HG02943 (cell line): ENCODE data around the gene EPAS1.

Experiments
- ATAC-seq: cut with Tn5 transposase; IDR thresholded peaks from one replicate; pipeline ENCODE4 v1.9.1; 2021; ENCODE audit warnings: mild to moderate bottlenecking, low read depth, moderate library complexity; ENCODE audit not compliant: unreplicated experiment

EPAS1 gene

GRCh38 chr2:46379213-46380037 is 82.2 kb downstream of the EPAS1 start:
- no peak for ATAC-seq

DNA sequence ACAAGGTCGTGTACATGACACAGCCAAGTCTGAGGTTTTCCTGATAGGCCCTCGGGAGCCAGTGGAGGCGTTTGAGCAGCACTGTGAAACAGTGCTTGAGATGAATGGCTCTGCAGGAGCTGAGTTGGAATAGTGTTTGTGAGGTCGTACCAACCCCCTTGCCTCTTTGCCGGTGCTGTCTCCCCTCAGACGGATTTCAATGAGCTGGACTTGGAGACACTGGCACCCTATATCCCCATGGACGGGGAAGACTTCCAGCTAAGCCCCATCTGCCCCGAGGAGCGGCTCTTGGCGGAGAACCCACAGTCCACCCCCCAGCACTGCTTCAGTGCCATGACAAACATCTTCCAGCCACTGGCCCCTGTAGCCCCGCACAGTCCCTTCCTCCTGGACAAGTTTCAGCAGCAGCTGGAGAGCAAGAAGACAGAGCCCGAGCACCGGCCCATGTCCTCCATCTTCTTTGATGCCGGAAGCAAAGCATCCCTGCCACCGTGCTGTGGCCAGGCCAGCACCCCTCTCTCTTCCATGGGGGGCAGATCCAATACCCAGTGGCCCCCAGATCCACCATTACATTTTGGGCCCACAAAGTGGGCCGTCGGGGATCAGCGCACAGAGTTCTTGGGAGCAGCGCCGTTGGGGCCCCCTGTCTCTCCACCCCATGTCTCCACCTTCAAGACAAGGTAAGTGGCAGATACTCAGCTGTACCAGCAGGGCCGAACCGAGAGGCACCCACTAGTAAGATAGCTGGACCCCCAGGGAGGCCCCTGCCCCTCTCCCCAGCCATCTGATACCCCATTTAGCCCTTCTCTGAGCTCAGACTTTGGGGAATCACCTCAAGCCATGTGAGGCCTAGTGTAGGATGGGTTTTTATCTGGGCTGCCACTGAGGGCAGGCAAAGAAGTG is 83.1 kb downstream of the EPAS1 start:
- no peak for ATAC-seq

GRCh38 chr2:46381263-46381849 is 84.1 kb downstream of the EPAS1 start:
- ATAC-seq, result no peak

DNA sequence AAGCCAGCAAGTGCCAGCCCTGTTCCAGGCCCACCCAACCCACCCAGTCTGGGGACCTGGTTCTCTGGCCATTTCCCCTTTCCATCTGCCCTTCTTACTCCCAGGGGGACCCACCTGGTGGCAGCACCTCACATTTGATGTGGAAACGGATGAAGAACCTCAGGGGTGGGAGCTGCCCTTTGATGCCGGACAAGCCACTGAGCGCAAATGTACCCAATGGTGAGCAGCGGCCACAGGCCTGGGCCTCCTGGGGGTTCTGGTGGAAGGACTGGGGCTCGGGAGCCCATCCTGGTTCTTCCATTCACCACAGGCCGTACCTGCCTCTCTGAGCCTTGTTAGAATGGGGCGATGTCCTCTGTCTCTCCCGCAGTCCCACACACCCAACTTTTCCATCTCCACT is 84.7 kb downstream of the EPAS1 start:
- no peak for ATAC-seq

- ATAC-seq, result no peak
Measured at GRCh38 chr2:46382331-46383112, 85.3 kb downstream of the EPAS1 start.

DNA sequence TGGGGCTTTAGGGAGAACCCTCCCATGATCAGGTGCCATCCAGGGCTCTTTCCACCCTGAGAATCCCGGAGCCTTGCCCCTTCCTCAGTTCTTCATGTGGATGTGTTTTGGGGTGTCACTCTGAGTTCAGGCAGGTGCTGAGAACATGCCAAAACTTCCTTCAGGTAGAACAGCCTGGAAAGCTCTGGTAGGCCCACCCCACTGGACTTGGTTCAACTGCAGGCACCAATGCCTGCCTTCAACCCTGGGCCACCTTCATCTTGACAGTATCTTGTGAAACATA is 85.8 kb downstream of the EPAS1 start:
- ATAC-seq, result no peak

- no peak for ATAC-seq
Measured at GRCh38 chr2:46383784-46384456, 86.7 kb downstream of the EPAS1 start.

DNA sequence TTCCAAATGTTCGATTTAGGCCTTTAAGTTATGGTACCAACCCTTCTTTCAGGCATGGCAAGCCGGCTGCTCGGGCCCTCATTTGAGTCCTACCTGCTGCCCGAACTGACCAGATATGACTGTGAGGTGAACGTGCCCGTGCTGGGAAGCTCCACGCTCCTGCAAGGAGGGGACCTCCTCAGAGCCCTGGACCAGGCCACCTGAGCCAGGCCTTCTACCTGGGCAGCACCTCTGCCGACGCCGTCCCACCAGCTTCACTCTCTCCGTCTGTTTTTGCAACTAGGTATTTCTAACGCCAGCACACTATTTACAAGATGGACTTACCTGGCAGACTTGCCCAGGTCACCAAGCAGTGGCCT is 87.2 kb downstream of the EPAS1 start:
- no peak for ATAC-seq

DNA sequence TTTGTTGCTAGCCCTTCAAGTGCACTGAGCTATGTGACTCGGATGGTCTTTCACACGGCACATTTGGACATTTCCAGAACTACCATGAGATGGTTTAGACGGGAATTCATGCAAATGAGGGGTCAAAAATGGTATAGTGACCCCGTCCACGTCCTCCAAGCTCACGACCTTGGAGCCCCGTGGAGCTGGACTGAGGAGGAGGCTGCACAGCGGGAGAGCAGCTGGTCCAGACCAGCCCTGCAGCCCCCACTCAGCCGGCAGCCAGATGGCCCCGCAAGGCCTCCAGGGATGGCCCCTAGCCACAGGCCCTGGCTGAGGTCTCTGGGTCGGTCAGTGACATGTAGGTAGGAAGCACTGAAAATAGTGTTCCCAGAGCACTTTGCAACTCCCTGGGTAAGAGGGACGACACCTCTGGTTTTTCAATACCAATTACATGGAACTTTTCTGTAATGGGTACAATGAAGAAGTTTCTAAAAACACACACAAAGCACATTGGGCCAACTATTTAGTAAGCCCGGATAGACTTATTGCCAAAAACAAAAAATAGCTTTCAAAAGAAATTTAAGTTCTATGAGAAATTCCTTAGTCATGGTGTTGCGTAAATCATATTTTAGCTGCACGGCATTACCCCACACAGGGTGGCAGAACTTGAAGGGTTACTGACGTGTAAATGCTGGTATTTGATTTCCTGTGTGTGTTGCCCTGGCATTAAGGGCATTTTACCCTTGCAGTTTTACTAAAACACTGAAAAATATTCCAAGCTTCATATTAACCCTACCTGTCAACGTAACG is 88.8 kb downstream of the EPAS1 start:
- ATAC-seq, result no peak

- ATAC-seq, result no peak
Measured at GRCh38 chr2:46386763-46387162, 89.6 kb downstream of the EPAS1 start.

DNA sequence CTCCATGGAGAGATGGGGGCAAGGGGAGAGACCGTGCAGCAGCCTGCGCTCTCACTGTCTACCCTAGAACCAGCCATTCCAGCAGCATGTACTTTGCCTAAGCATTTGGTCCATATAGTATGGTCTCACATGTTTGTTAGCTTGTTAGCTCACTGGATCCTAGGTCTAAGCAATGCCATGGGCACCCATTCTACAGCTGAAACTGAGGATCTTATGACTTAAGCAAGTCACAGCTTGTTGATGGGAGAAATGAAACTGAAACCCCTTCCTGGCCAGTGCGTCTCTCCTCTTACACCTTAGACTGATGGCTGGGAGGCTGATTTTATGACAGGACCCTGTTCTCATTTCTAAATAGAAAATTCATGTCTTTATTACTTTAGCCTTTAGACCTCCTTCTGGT is 90.1 kb downstream of the EPAS1 start:
- ATAC-seq, result no peak

- no peak for ATAC-seq
Measured at GRCh38 chr2:46387886-46388515, 90.8 kb downstream of the EPAS1 start.

DNA sequence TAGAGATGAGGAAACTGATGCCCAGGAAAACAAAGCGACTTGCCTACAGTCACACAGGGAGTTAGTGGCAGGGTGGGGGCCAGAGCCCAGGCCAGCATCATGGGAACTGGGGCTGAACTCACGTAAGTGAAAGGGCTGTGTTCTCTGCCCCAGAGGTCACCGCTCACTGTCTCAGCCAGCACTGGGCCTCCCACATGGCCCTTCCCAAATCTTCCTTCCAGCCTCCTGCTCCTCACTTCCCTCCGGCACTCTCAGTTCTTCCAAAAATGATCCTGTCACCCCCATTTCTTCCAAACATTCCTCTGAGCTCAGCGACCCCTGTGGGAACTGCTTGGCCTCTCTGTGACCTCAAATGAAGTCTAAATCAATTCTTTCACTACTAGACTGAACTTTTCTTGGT is 91.7 kb downstream of the EPAS1 start:
- ATAC-seq, result no peak

DNA sequence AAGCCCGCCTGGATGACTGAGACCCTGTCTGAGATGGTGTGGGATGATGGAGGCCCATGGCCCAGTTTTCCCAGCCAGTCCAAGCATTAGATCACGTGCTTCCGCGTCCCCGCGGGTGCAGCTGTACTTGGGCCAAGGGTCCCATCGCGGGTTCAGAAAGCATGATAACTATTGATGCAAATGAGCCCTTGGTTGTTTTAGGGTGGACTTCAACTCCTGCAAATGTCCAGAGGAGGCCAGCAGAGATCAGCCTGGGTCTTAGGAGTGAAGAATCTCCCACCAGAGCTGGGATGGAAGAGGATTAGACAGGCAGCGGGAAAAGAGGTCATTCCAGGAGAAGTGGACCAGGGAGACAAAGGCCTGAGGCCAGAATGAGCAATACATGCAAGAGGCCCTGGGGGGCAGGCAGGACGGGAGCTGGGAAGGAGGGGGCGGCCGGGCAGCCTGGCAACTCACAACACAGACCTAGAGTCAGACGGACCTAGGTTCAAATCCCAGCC is 92.3 kb downstream of the EPAS1 start:
- ATAC-seq, result no peak

DNA sequence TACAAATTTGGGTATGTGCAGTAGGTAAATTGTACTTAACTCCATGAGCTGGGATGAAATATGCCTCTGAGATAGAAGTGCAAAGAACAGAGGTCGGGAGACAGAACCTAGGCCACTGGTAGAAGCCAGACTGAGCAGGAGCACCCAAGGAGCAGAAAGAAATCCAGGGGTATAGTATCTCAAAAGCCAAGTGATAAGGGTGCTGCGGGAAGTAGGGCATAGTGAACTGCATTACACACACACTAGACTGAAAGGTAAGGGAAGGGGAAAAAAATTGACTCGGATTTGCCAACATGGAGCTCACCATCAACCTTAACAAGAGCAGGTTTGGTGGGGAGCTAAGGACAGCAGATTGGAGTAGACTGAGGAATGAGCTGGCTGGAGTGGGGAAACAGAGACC is 92.8 kb downstream of the EPAS1 start:
- ATAC-seq, result no peak

DNA sequence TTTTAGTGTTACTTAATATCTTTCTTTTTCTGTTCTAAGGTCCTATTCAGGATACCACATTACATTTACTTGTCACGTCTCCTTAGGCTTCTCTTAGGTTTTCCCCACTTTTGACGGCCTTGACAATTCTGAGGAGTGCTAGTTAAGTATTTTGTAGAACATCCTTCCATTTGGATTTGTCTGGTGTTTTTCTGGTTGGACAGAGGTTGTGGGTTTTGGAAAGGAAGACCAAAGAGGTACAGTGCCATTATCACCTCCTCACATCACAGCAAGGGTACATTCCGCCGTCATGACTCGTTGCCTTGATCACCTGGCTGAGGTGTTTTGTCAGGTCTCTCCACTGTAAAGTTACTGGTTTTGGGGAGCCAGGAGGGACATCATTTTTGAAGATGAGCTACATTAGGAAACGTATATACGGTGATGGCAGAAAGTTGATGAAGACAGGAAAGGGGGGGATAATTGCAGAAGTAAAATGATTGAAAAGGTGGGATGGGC is 93.7 kb downstream of the EPAS1 start:
- ATAC-seq, result no peak

- no peak for ATAC-seq
Measured at GRCh38 chr2:46392561-46393346, 95.5 kb downstream of the EPAS1 start.

DNA sequence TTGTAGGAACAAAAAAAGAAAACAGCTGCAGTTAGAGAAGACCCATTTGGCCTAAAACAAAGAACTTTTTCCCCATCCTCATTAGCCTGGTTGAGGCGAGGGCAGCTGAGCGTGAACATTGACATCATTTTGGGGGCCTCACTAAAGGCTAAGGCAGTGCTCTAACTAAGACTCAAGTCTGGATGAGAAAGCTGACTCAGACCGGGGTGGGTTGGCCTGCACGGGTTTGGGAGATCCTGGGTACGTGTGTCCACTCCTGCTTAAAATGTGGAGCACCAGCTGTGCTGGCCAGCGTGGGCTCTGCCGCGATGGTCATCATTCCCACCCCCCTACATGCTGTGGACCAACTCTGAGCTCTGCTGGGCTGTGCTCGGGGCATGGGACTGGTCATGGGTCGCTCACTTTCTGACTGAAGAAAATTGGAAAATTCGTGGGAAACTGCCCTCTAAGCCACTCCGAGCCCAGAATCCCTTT is 96.2 kb downstream of the EPAS1 start:
- ATAC-seq, result no peak
